ENCODE data around the gene C20orf202. TPM values are rescaled to one million over a fixed set of nuclear protein-coding genes. Genes with fewer than 3 reads are reported as not detected.

C20orf202 gene
- under 1 TPM in 1 of 6 experiments, not detected in 5; 0.19 TPM for total RNA-seq
- long read RNA-seq: 0 reads

GRCh38 chr20:1202762-1203504 lies at the start of gene C20orf202:
TSS of gene C20orf202 (plus strand) at chr20:1203454. CDS start at chr20:1203586, 132 bp downstream.
- Histone ChIP-seq H3K27me3 (no peaks in the 10 kb centered on the region), H3K4me3 (no peak within 1 kb of the TSS), H3K27ac (no peak within 1 kb of the TSS), H3K4me1 (no peaks in the 10 kb centered on the region), H3K9me3 (no peaks in the 10 kb centered on the region), H3K36me3 (no peaks in the 10 kb centered on the region)
- DNase-seq: no peak
- ATAC-seq: no peak
- WGBS (ENCODE audit: insufficient coverage, low coverage, low lambda C conversion rate, missing lambda C conversion rate): 53% methylated on average over 4 of the region's 5 CpGs
- intact Hi-C loops (cut with DNase I): loop anchor here (10.0 kb wide), 2 partner anchors 238 to 388 kb away; no protein-coding TSS in a partner anchor
- TF ChIP-seq POLR2A (IDR thresholded peaks at IDR 0.05) (no peak), CTCF (IDR thresholded peaks at IDR 0.05) (no peak)

GRCh38 chr20:1154226-1154625 lies 49.0 kb upstream of the C20orf202 start:
- no peak overlapping the region for H3K27ac ChIP-seq
- ATAC-seq: no peak

GRCh38 chr20:1154691-1155090 lies 48.6 kb upstream of the C20orf202 start:
- no peaks in the 10 kb centered on the region for H3K9me3 ChIP-seq
- H3K27ac ChIP-seq: no peak overlapping the region
- 100% methylated on average over 1 of the region's 1 CpG for WGBS (ENCODE audit: insufficient coverage, low coverage, low lambda C conversion rate, missing lambda C conversion rate)
- H3K27me3 ChIP-seq: no peaks in the 10 kb centered on the region
- DNase-seq (no peak), ATAC-seq (no peak)
- no peak overlapping the region for H3K4me3 ChIP-seq
- H3K4me1 ChIP-seq: peaks cover 0 to 7% (median 2%) of the 10 kb centered on the region in 4 donors
- H3K36me3 ChIP-seq: peaks cover 0 to 9% (median 4%) of the 10 kb centered on the region in 4 donors
- TF ChIP-seq POLR2A (IDR thresholded peaks at IDR 0.05) (no peak), CTCF (IDR thresholded peaks at IDR 0.05) (no peak)
- intact Hi-C loops (cut with DNase I): no loop called here

More at GRCh38 chr20:1154226-1154625, 49.0 kb upstream of the C20orf202 start:
- Histone ChIP-seq H3K9me3 (no peaks in the 10 kb centered on the region), H3K4me1 (peaks cover 0 to 7% (median 3%) of the 10 kb centered on the region in 4 donors), H3K4me3 (no peak overlapping the region), H3K36me3 (peaks cover 0 to 9% (median 2%) of the 10 kb centered on the region in 4 donors), H3K27me3 (no peaks in the 10 kb centered on the region)
- no peak for DNase-seq
- TF ChIP-seq CTCF (IDR thresholded peaks at IDR 0.05): no peak
- TF ChIP-seq POLR2A (IDR thresholded peaks at IDR 0.05): no peak
- intact Hi-C loops (cut with DNase I): no loop called here

DNA sequence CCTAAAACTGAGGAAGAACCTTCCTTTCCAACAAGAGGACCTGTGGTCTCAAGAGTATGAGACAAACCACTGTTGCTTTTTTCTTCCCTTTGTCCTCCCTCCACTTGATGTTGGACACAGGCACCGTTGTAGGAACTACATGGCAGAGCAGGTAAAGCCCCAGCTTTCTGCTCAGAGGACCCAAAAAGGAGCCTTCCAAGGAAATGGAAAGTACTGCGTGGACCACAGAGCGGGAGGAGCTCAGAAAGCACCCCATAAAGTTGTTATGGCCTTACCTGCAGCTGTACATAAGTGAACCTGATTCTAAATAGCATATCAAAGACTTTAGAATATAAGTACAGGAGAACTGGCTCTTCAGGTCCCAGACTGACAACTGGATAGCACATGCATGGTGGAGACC lies 47.9 kb upstream of the C20orf202 start:
- WGBS (ENCODE audit: insufficient coverage, low coverage, low lambda C conversion rate, missing lambda C conversion rate): 100% methylated on average over 3 of the region's 3 CpGs
- intact Hi-C loops (cut with DNase I): no loop called here
- Histone ChIP-seq H3K27ac (no peak overlapping the region), H3K27me3 (no peaks in the 10 kb centered on the region), H3K9me3 (no peaks in the 10 kb centered on the region), H3K36me3 (peaks cover 0 to 15% (median 5%) of the 10 kb centered on the region in 4 donors), H3K4me3 (no peak overlapping the region), H3K4me1 (peaks cover 0 to 7% (median 0%) of the 10 kb centered on the region in 4 donors)
- DNase-seq (no peak), ATAC-seq (no peak)
- TF ChIP-seq CTCF (IDR thresholded peaks at IDR 0.05) (no peak), POLR2A (IDR thresholded peaks at IDR 0.05) (no peak)
